GM23338 (cell line): Measurements from ENCODE around the gene RPS6KA3. TPM values are rescaled to one million over a fixed set of nuclear protein-coding genes. Genes with fewer than 3 reads are reported as not detected.

Experiments
- ATAC-seq: fragments of 200-7000 bp; cut with Tn5 transposase; 3 replicates; pipeline ENCODE4 v1.9.1; 2020
- DNase-seq: peaks from one replicate; pipeline ENCODE4 v3.0.0-alpha.2; 2015; ENCODE audit warnings: low spot score
- H2AFZ ChIP-seq: fragments of 200-600 bp; sonication (generic); 2 replicates; pipeline ENCODE4 v1.8.0; 2016; ENCODE audit warnings: antibody characterized with exemption, mild to moderate bottlenecking, moderate library complexity
- H3F3A ChIP-seq: fragments of 200-600 bp; sonication (generic); replicated peaks from 2 replicates; pipeline ENCODE4 v1.8.0; 2017; ENCODE audit warnings: antibody characterized with exemption, mixed run types, low read depth
- H3K27ac ChIP-seq: fragments of 200-600 bp; sonication (generic); 2 replicates; pipeline ENCODE4 v1.6.1; 2016; ENCODE audit warnings: low read depth
- H3K27me3 ChIP-seq: fragments of 200-600 bp; sonication (generic); 2 replicates; pipeline ENCODE4 v1.8.0; 2016; ENCODE audit warnings: mild to moderate bottlenecking, mixed run types, moderate library complexity; ENCODE audit not compliant: insufficient read depth
- H3K36me3 ChIP-seq: fragments of 200-600 bp; sonication (generic); 2 replicates; pipeline ENCODE4 v1.8.0; 2016; ENCODE audit warnings: mild to moderate bottlenecking; ENCODE audit not compliant: insufficient read depth
- H3K4me1 ChIP-seq: fragments of 200-600 bp; sonication (generic); 2 replicates; pipeline ENCODE4 v1.8.0; 2016; ENCODE audit warnings: mild to moderate bottlenecking, moderate library complexity; ENCODE audit not compliant: insufficient read depth
- H3K4me2 ChIP-seq: fragments of 200-600 bp; sonication (generic); 2 replicates; pipeline ENCODE4 v1.7.1; 2017; ENCODE audit warnings: mixed run types
- H3K4me3 ChIP-seq: fragments of 200-600 bp; sonication (generic); 2 replicates; pipeline ENCODE4 v1.6.1; 2016; ENCODE audit warnings: mixed run types
- H3K79me2 ChIP-seq: fragments of 200-600 bp; sonication (generic); replicated peaks from 2 replicates; pipeline ENCODE4 v1.8.0; 2017; ENCODE audit warnings: mild to moderate bottlenecking; ENCODE audit not compliant: insufficient read depth
- H3K9me2 ChIP-seq: fragments of 200-600 bp; sonication (generic); 2 replicates; pipeline ENCODE4 v1.8.0; 2017; ENCODE audit not compliant: insufficient read depth
- H4K20me1 ChIP-seq: fragments of 200-600 bp; sonication (generic); replicated peaks from 2 replicates; pipeline ENCODE4 v1.8.0; 2017; ENCODE audit warnings: mild to moderate bottlenecking; ENCODE audit not compliant: insufficient read depth
- H3K27ac Mint-ChIP-seq: 2 replicates; pipeline ENCODE4 v1.8.0; 2020; ENCODE audit warnings: inconsistent platforms, mild to moderate bottlenecking, moderate library complexity, mixed read lengths
- H3K27me3 Mint-ChIP-seq: 3 replicates; pipeline ENCODE4 v1.8.0; 2022; ENCODE audit warnings: low read depth, mild to moderate bottlenecking, moderate library complexity, mixed read lengths, inconsistent platforms; ENCODE audit not compliant: insufficient read depth, poor library complexity
- H3K36me3 Mint-ChIP-seq: 3 replicates; pipeline ENCODE4 v1.8.0; 2021; ENCODE audit warnings: low read depth, mild to moderate bottlenecking, inconsistent platforms, moderate library complexity, mixed read lengths
- H3K4me1 Mint-ChIP-seq: 3 replicates; pipeline ENCODE4 v1.8.0; 2020; ENCODE audit warnings: mild to moderate bottlenecking, inconsistent platforms, mixed read lengths
- H3K4me3 Mint-ChIP-seq: 3 replicates; pipeline ENCODE4 v1.8.0; 2021; ENCODE audit warnings: moderate library complexity, mild to moderate bottlenecking, inconsistent platforms, mixed read lengths
- H3K9me3 Mint-ChIP-seq: 3 replicates; pipeline ENCODE4 v1.8.0; 2020; ENCODE audit warnings: moderate library complexity, mild to moderate bottlenecking, inconsistent platforms, mixed read lengths
- CREB1 ChIP-seq: fragments of 250-450 bp; sonication (Bioruptor Pico); IDR thresholded peaks from 2 replicates; pipeline ENCODE4 v1.5.0; 2020; ENCODE audit warnings: low read depth, mild to moderate bottlenecking, moderate library complexity
- EZH2 ChIP-seq: fragments of 200-600 bp; sonication (generic); IDR thresholded peaks from one replicate; pipeline ENCODE4 v1.8.0; 2017; ENCODE audit warnings: antibody characterized with exemption, mild to moderate bottlenecking, low read depth; ENCODE audit not compliant: unreplicated experiment
- JUNB ChIP-seq: IDR thresholded peaks from one replicate; pipeline ENCODE4 v1.6.1; 2016; ENCODE audit warnings: antibody characterized with exemption; ENCODE audit not compliant: unreplicated experiment
- NANOG ChIP-seq: IDR thresholded peaks from 2 replicates; pipeline ENCODE4 v1.6.1; 2016; ENCODE audit warnings: antibody characterized with exemption, borderline replicate concordance
- POLR2AphosphoS5 ChIP-seq: IDR thresholded peaks from 2 replicates; pipeline ENCODE4 v1.6.1; 2016; ENCODE audit warnings: antibody characterized with exemption, low read depth
- STAT1 ChIP-seq: IDR thresholded peaks from one replicate; pipeline ENCODE4 v1.6.1; 2016; ENCODE audit warnings: antibody characterized with exemption; ENCODE audit not compliant: unreplicated experiment
- ZNF114 ChIP-seq: fragments of 250-450 bp; sonication (Bioruptor Pico); IDR thresholded peaks from 2 replicates; pipeline ENCODE4 v1.5.0; 2020; ENCODE audit warnings: mild to moderate bottlenecking, moderate library complexity
- ZNF331 ChIP-seq: fragments of 250-450 bp; sonication (Bioruptor Pico); IDR thresholded peaks from 2 replicates; pipeline ENCODE4 v1.5.0; 2020; ENCODE audit warnings: low read depth, mild to moderate bottlenecking, moderate library complexity
- polyA plus RNA-seq: library from polyadenylated mRNA; unstranded; fragments of >200 nt; fragmentation: Nextera tagmentation; extraction: Ambion mirVana; gene quantifications from 2 replicates; pipeline ENCODE4 v1.2.1, GENCODE V29; 2016
- total RNA-seq: library from RNA; depleted of rRNA; stranded (reverse); fragments of >200 nt; shearing (Covaris generic); gene quantifications from 2 replicates; pipeline ENCODE4 v1.2.3, GENCODE V29; 2014
- TF ChIP-seq, protein P1 (sequence below): IDR thresholded peaks from one replicate; pipeline ENCODE4 v1.6.1; 2018; ENCODE audit warnings: antibody characterized with exemption; ENCODE audit not compliant: unreplicated experiment
- TF ChIP-seq, protein P2 (sequence below): IDR thresholded peaks from 2 replicates; pipeline ENCODE4 v1.6.1; 2016; ENCODE audit warnings: antibody characterized with exemption
- TF ChIP-seq, protein P3 (sequence below), 2 experiments: fragments of 200-600 bp in 1 of 2; sonication (generic) in 1 of 2; conservative IDR thresholded peaks; 2 replicates each; pipeline versions ENCODE4 v1.5.1 to v1.6.1; 2016 to 2017; ENCODE audit warnings: antibody characterized with exemption in 2 of 2, low read depth in 2 of 2, mild to moderate bottlenecking in 2 of 2, moderate library complexity in 1 of 2

RPS6KA3 gene
- total and polyA plus RNA-seq, 2 experiments from 2014 or later: 3.2 to 12.2 TPM

DNA sequence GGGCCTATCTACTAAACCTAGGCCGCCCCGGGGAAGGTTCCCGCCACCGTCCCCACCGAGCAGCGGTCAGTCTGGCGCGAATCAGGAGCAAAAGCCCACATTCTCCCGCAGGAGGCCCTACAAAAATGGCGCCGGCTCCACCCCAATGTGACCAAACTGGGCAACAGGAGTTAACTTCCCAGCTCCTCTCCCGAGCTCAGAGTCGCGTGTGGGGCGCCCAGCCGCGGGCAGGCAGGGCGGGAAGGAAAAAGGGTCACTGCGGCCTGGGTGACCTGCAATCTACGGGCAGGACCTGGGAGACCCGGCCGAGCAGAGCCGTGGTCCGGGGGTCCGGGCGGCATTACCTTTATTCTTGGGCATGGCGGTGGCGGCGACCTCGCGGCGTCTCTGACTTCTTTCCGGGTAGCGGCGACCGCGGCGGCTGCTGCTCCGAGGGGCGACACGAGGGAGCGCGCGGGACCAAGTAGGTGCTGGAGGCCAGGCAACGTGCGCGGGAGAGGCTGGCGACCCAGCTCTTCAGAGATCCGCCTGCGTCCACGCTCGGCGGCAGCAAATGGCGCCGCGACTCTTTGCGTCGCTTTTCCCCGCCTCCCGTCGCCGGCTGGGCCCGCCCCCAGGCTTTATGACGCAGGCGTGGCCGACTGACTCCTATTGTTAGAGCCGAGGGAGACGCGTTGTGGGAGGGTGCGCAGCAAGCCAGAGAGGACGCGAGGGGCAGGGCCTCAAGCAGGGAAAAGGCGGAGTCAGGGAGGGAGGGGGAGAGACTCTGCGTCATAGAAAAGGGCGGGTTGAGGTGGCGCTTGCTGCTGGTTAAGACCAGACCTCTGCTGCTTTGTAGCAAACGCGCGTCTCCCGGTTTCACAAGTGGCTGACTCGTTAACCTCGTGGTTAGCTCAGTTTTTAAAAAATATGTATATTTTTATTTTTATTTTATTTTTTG lies 125.2 kb downstream of the RPS6KA3 start, which contains the start of gene EIF1AX:
Gene EIF1AX (minus strand): TSS at position 558 of the 940 bp plus-strand sequence. CDS start 198 bp downstream, at position 360.
- Histone ChIP-seq H3K27me3 (no peaks in the 10 kb centered on the region), H3K4me1 (no peaks in the 10 kb centered on the region; the same call in 1 of the 2 replicates), H3F3A (no peaks in the 10 kb centered on the region), H3K4me2 (peak within 1 kb of the TSS; percentile 92), H2AFZ (no peak within 1 kb of the TSS), H3K4me3 (peak within 1 kb of the TSS; percentile 85), H3K9me2 (no peaks in the 10 kb centered on the region), H3K79me2 (peaks cover 49% of the 10 kb centered on the region), H4K20me1 (peaks cover 7% of the 10 kb centered on the region; the same call in 1 of the 2 replicates), H3K27ac (peak within 1 kb of the TSS; percentile 59; the same call in 1 of the 2 replicates), H3K36me3 (peaks cover 9% of the 10 kb centered on the region; the same call in 1 of the 2 replicates)
- peaks cover 4% of the 10 kb centered on the region for H3K27me3 Mint-ChIP-seq
- peak; percentile 95 for DNase-seq
- no peaks in the 10 kb centered on the region for H3K9me3 Mint-ChIP-seq
- peak within 1 kb of the TSS; percentile 95 for H3K27ac Mint-ChIP-seq
- H3K36me3 Mint-ChIP-seq: peaks cover 38% of the 10 kb centered on the region
- H3K4me3 Mint-ChIP-seq: peak within 1 kb of the TSS; percentile 87
- peak; percentile 95 for ATAC-seq
- peaks cover 10% of the 10 kb centered on the region; the same call in 2 of the 3 replicates for H3K4me1 Mint-ChIP-seq
- peak; percentile 71 for TF ChIP-seq POLR2AphosphoS5
- peak; percentile 83 for TF ChIP-seq CREB1 (CRISPR knock-in tag)
- no peak for TF ChIP-seq ZNF114

DNA sequence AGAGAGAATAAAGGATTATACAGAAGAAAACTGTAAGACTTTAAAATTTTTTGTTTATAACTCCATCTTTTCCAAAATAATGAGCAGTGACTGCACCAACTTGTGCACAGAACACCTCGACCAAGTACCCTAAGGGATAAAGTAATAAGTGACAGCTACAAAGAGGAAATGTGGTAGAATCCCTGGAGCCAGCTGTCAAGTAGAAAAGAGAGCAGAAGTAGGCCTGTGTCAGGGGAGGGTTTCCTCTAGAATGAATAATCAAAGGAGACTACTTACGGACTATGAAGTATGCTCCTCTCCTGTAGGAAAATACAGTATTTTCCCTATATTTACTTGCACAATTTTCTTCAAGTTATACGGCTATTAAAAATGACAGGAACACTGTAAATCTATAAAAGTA lies 126.3 kb downstream of the RPS6KA3 start:
- H3K36me3 Mint-ChIP-seq: peaks cover 50% of the 10 kb centered on the region
- H2AFZ ChIP-seq: no peak overlapping the region
- peak overlapping the region; percentile 92 for H3K4me2 ChIP-seq
- ATAC-seq (no peak), DNase-seq (no peak)
- peaks cover 16% of the 10 kb centered on the region; the same call in 1 of the 2 replicates for H3K36me3 ChIP-seq
- no peaks in the 10 kb centered on the region for H3K9me3 Mint-ChIP-seq
- H4K20me1 ChIP-seq: peaks cover 7% of the 10 kb centered on the region; the same call in 1 of the 2 replicates
- no peak overlapping the region for H3K27ac Mint-ChIP-seq
- H3K4me1 ChIP-seq: no peaks in the 10 kb centered on the region; the same call in 1 of the 2 replicates
- peak overlapping the region; percentile 85 for H3K4me3 ChIP-seq
- H3K9me2 ChIP-seq: no peaks in the 10 kb centered on the region
- H3K27me3 ChIP-seq: no peaks in the 10 kb centered on the region
- H3K79me2 ChIP-seq: peaks cover 57% of the 10 kb centered on the region
- no peak overlapping the region; the same call in 1 of the 2 replicates for H3K27ac ChIP-seq
- H3K4me3 Mint-ChIP-seq: peak overlapping the region; percentile 87
- peaks cover 4% of the 10 kb centered on the region for H3K27me3 Mint-ChIP-seq
- peaks cover 10% of the 10 kb centered on the region; the same call in 2 of the 3 replicates for H3K4me1 Mint-ChIP-seq
- H3F3A ChIP-seq: no peaks in the 10 kb centered on the region
- TF ChIP-seq ZNF114 (no peak), EZH2 (no peak), POLR2AphosphoS5 (no peak), ZNF331 (CRISPR knock-in tag) (no peak), CREB1 (CRISPR knock-in tag) (no peak), JUNB (no peak), STAT1 (no peak), NANOG (no peak)
- TF ChIP-seq, protein P1, sequence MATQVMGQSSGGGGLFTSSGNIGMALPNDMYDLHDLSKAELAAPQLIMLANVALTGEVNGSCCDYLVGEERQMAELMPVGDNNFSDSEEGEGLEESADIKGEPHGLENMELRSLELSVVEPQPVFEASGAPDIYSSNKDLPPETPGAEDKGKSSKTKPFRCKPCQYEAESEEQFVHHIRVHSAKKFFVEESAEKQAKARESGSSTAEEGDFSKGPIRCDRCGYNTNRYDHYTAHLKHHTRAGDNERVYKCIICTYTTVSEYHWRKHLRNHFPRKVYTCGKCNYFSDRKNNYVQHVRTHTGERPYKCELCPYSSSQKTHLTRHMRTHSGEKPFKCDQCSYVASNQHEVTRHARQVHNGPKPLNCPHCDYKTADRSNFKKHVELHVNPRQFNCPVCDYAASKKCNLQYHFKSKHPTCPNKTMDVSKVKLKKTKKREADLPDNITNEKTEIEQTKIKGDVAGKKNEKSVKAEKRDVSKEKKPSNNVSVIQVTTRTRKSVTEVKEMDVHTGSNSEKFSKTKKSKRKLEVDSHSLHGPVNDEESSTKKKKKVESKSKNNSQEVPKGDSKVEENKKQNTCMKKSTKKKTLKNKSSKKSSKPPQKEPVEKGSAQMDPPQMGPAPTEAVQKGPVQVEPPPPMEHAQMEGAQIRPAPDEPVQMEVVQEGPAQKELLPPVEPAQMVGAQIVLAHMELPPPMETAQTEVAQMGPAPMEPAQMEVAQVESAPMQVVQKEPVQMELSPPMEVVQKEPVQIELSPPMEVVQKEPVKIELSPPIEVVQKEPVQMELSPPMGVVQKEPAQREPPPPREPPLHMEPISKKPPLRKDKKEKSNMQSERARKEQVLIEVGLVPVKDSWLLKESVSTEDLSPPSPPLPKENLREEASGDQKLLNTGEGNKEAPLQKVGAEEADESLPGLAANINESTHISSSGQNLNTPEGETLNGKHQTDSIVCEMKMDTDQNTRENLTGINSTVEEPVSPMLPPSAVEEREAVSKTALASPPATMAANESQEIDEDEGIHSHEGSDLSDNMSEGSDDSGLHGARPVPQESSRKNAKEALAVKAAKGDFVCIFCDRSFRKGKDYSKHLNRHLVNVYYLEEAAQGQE: no peak
- TF ChIP-seq, protein P2, sequence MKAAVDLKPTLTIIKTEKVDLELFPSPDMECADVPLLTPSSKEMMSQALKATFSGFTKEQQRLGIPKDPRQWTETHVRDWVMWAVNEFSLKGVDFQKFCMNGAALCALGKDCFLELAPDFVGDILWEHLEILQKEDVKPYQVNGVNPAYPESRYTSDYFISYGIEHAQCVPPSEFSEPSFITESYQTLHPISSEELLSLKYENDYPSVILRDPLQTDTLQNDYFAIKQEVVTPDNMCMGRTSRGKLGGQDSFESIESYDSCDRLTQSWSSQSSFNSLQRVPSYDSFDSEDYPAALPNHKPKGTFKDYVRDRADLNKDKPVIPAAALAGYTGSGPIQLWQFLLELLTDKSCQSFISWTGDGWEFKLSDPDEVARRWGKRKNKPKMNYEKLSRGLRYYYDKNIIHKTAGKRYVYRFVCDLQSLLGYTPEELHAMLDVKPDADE: no peak
- TF ChIP-seq, protein P3, sequence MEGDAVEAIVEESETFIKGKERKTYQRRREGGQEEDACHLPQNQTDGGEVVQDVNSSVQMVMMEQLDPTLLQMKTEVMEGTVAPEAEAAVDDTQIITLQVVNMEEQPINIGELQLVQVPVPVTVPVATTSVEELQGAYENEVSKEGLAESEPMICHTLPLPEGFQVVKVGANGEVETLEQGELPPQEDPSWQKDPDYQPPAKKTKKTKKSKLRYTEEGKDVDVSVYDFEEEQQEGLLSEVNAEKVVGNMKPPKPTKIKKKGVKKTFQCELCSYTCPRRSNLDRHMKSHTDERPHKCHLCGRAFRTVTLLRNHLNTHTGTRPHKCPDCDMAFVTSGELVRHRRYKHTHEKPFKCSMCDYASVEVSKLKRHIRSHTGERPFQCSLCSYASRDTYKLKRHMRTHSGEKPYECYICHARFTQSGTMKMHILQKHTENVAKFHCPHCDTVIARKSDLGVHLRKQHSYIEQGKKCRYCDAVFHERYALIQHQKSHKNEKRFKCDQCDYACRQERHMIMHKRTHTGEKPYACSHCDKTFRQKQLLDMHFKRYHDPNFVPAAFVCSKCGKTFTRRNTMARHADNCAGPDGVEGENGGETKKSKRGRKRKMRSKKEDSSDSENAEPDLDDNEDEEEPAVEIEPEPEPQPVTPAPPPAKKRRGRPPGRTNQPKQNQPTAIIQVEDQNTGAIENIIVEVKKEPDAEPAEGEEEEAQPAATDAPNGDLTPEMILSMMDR (conservative IDR thresholded peaks at IDR 0.05; ENCODE audit: low read depth in 2 of 2): no peak
